Mesendoderm (in vitro differentiated cells): ENCODE data around the gene WDFY2.
A peak's percentile ranks its signal among the peaks of the same experiment; 100 is the strongest.
"Not testable (repeated sequence)": the region's sequence is repeated elsewhere in the genome, so short reads cannot be mapped to it uniquely, and the experiment has no call there.

Source experiments
- DNase-seq: peaks from one replicate; pipeline ENCODE4 v3.0.0; 2013
- H2AK5ac ChIP-seq: 2 replicates; pipeline ENCODE4 v1.6.1; 2013; ENCODE audit warnings: low read length, inconsistent platforms
- H2BK120ac ChIP-seq: 2 replicates; pipeline ENCODE4 v1.6.1; 2013; ENCODE audit warnings: low read depth, mild to moderate bottlenecking, low read length, moderate library complexity, mixed read lengths
- H2BK15ac ChIP-seq: replicated peaks from 2 replicates; pipeline ENCODE4 v1.6.1; 2013; ENCODE audit warnings: low read depth, mild to moderate bottlenecking, moderate library complexity
- H2BK5ac ChIP-seq: 2 replicates; pipeline ENCODE4 v1.6.1; 2013; ENCODE audit warnings: low read length, inconsistent platforms
- H3K18ac ChIP-seq: 2 replicates; pipeline ENCODE4 v1.6.1; 2013; ENCODE audit warnings: mild to moderate bottlenecking, low read length, mixed read lengths
- H3K23ac ChIP-seq: one replicate; pipeline ENCODE4 v1.6.1; 2013; ENCODE audit warnings: low read length
- H3K27ac ChIP-seq: 2 replicates; pipeline ENCODE4 v1.5.1; 2013; ENCODE audit warnings: low read depth, mild to moderate bottlenecking, inconsistent platforms, low read length, moderate library complexity
- H3K27me3 ChIP-seq: 2 replicates; pipeline ENCODE4 v1.6.1; 2013; ENCODE audit warnings: low read length, control low read depth, mild to moderate bottlenecking, inconsistent platforms; ENCODE audit not compliant: insufficient read depth, poor library complexity
- H3K36me3 ChIP-seq: 2 replicates; pipeline ENCODE4 v1.6.1; 2013; ENCODE audit warnings: low read length, inconsistent platforms; ENCODE audit not compliant: control insufficient read depth, insufficient read depth
- H3K4ac ChIP-seq: one replicate; pipeline ENCODE4 v1.6.1; 2013; ENCODE audit warnings: low read depth, mild to moderate bottlenecking, low read length, moderate library complexity
- H3K4me1 ChIP-seq: 2 replicates; pipeline ENCODE4 v1.6.1; 2013; ENCODE audit warnings: low read depth, low read length, inconsistent platforms; ENCODE audit not compliant: control insufficient read depth
- H3K4me2 ChIP-seq: 2 replicates; pipeline ENCODE4 v1.6.1; 2013; ENCODE audit warnings: low read length
- H3K4me3 ChIP-seq: 2 replicates; pipeline ENCODE4 v1.5.1; 2013; ENCODE audit warnings: mild to moderate bottlenecking, low read length
- H3K56ac ChIP-seq: one replicate; pipeline ENCODE4 v1.6.1; 2013; ENCODE audit warnings: low read length
- H3K79me1 ChIP-seq: 2 replicates; pipeline ENCODE4 v1.6.1; 2013; ENCODE audit warnings: low read length, inconsistent platforms
- H3K79me2 ChIP-seq: 2 replicates; pipeline ENCODE4 v1.6.1; 2013; ENCODE audit warnings: mild to moderate bottlenecking, low read length; ENCODE audit not compliant: control insufficient read depth, insufficient read depth
- H3K9ac ChIP-seq: 2 replicates; pipeline ENCODE4 v1.6.1; 2013; ENCODE audit warnings: low read length, inconsistent platforms
- H4K5ac ChIP-seq: one replicate; pipeline ENCODE4 v1.6.1; 2013; ENCODE audit warnings: low read length
- H4K8ac ChIP-seq: one replicate; pipeline ENCODE4 v1.6.1; 2013; ENCODE audit warnings: low read depth, mild to moderate bottlenecking, control low read depth, low read length, moderate library complexity
- WGBS: extraction: QIAGEN DNeasy Blood & Tissue Kit; methylation state at CpG from one replicate; pipeline ENCODE4 v1.1.7; 2013; ENCODE audit warnings: low lambda C conversion rate, missing lambda C conversion rate; ENCODE audit not compliant: insufficient coverage; ENCODE audit errors: extremely low coverage; 5-methylcytosine and 5-hydroxymethylcytosine counted together

The WDFY2 gene

DNA sequence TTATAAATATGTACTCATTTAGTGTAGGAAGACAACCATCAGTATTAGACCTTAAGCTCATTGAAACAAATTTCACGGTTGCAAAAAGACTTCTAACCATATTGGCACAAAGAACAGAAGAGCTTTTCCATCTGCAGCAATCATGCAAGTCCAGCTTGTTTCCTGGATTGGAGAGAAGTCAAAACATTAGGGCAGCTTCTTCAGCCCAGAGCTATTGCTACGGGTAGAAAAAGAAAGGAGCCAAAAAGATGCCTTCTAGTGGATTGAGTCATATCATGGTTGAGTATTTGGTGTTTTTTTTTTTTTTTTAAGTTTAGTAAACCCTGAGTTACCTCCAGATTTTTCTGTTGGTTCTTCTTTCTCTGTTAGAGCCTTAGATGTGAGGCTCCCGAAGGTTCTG is 99.8 kb downstream of the WDFY2 start:
- H4K8ac ChIP-seq = no peak overlapping the region
- no peak for DNase-seq
- no peaks in the 10 kb centered on the region for H3K79me1 ChIP-seq
- no peak overlapping the region for H3K56ac ChIP-seq
- no peak overlapping the region for H2BK120ac ChIP-seq
- H3K27me3 ChIP-seq = no peaks in the 10 kb centered on the region
- H4K5ac ChIP-seq = no peak overlapping the region
- no peak overlapping the region for H3K4me3 ChIP-seq
- H3K4me1 ChIP-seq = peaks cover 3% of the 10 kb centered on the region
- H3K9ac ChIP-seq = no peak overlapping the region
- no peak overlapping the region for H3K23ac ChIP-seq
- H3K4me2 ChIP-seq = no peak overlapping the region
- H2BK5ac ChIP-seq = no peak overlapping the region
- no peaks in the 10 kb centered on the region for H3K36me3 ChIP-seq
- H3K4ac ChIP-seq = no peak overlapping the region
- WGBS = no CpG with 5 or more reads among the region's 3 CpGs
- H2BK15ac ChIP-seq = no peak overlapping the region
- H3K18ac ChIP-seq = no peak overlapping the region
- H2AK5ac ChIP-seq = no peak overlapping the region
- no peaks in the 10 kb centered on the region for H3K79me2 ChIP-seq
- H3K27ac ChIP-seq = no peak overlapping the region

DNA sequence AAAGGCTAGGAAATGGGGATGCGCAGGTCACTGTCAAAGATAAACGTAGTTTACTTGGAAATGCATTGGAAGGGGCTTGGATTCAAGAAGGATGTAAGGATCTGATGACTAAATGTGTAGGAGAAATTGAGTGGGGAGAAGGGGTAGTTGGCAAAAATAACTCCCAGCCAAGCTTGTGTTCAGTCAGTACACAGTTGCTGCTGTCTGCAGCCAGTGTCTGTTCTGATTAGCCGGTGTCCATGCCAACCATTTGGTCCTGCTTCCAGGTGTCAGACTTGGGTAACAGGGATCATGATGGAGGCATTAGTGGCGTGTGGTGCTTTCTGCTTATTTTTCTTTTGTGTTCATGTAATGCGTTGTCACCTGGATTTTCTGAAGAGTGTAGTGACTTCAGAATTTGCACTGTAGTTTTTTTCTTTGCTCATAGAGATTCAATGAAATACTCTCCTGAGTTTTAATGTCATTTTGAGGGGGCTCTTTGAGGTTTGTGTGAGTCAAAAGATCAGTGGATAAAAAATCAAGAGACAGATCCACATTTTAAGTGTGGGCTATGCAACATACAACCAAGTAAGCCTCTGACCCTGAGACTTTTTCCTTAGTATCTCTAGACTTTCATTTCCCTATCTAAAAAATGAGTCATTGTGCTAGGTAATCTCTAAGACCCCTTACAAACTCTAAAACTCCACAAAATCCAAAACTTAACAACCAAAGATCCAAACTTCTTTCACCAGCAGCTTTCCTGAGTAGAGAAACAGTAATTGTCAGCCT is 103.9 kb downstream of the WDFY2 start:
- no peak overlapping the region for H3K56ac ChIP-seq
- no peak overlapping the region for H3K18ac ChIP-seq
- H3K36me3 ChIP-seq = no peaks in the 10 kb centered on the region
- H3K79me2 ChIP-seq = no peaks in the 10 kb centered on the region
- H3K4me3 ChIP-seq = no peak overlapping the region
- peaks cover 8% of the 10 kb centered on the region for H3K4me1 ChIP-seq
- H3K4me2 ChIP-seq = no peak overlapping the region
- no peak overlapping the region for H2BK120ac ChIP-seq
- H3K4ac ChIP-seq = no peak overlapping the region
- H4K5ac ChIP-seq = no peak overlapping the region
- H3K9ac ChIP-seq = no peak overlapping the region
- no peak overlapping the region for H2BK15ac ChIP-seq
- WGBS = no CpG with 5 or more reads among the region's 5 CpGs
- no peak overlapping the region for H2BK5ac ChIP-seq
- no peaks in the 10 kb centered on the region for H3K79me1 ChIP-seq
- no peak overlapping the region for H4K8ac ChIP-seq
- no peak overlapping the region for H2AK5ac ChIP-seq
- H3K23ac ChIP-seq = no peak overlapping the region
- no peaks in the 10 kb centered on the region for H3K27me3 ChIP-seq
- DNase-seq = peak; percentile 59
- H3K27ac ChIP-seq = no peak overlapping the region

DNA sequence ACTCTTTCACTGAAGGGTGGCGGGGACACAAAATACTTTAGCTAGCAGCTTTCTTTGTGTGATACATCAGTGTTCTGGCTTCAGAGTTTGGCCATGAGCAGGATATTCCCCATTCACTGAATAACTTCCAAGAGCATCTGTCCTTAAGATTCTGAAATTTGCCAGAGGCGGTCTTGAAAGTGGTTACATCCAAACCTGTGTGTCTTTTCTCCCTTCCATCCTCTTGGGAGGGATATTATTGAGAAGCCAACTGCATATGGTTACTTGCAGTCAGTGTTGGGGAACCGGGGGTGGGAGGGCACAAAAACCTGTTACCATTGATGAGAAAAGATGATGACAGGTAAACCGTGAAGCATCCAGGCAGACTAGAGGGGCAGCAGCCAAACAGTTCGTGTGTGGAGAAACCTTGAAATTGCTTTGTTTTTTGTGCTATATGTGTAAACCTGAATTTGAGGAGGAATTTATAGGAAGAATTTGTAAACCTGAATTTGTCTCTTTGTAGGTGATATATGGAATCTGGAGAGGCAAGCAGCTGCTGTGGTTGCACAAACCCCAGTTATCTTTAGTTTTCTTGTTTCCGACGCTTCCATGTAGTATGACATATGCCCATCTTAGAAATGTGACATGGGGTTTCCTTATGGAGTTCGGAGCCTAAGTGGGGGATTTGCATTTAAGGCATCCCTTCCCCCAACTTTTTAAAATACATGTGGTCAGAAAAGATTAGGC is 104.8 kb downstream of the WDFY2 start:
- H4K8ac ChIP-seq = no peak overlapping the region
- H2BK5ac ChIP-seq = no peak overlapping the region
- no peaks in the 10 kb centered on the region for H3K79me2 ChIP-seq
- no peaks in the 10 kb centered on the region for H3K27me3 ChIP-seq
- H2AK5ac ChIP-seq = no peak overlapping the region
- H3K4ac ChIP-seq = no peak overlapping the region
- H3K18ac ChIP-seq = no peak overlapping the region
- H3K27ac ChIP-seq = no peak overlapping the region
- no peak overlapping the region for H3K4me3 ChIP-seq
- no CpG with 5 or more reads among the region's 8 CpGs for WGBS
- H3K23ac ChIP-seq = no peak overlapping the region
- no peaks in the 10 kb centered on the region for H3K79me1 ChIP-seq
- H2BK15ac ChIP-seq = no peak overlapping the region
- peaks cover 5% of the 10 kb centered on the region for H3K4me1 ChIP-seq
- H3K4me2 ChIP-seq = no peak overlapping the region
- no peak overlapping the region for H2BK120ac ChIP-seq
- DNase-seq = peak; percentile 22
- no peak overlapping the region for H3K9ac ChIP-seq
- no peak overlapping the region for H3K56ac ChIP-seq
- no peaks in the 10 kb centered on the region for H3K36me3 ChIP-seq
- no peak overlapping the region for H4K5ac ChIP-seq

DNA sequence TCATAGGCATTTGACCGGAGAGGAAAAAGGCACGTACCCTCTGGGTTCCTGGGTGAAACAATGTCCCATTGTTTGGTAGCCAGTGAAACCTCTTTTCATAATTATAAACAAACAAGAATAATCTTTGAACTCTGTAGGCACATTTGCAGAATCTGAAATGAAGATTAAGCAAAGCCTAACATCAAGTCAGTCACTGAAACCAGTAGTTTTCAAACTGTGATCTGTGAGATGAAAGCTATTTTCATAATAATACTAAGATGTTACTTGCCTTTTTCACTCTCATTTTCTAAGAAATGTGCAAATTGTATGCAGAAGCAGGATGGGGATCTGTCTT is 105.4 kb downstream of the WDFY2 start:
- WGBS = no CpG with 5 or more reads among the region's 2 CpGs
- Histone ChIP-seq H3K4me2 (no peak overlapping the region), H2AK5ac (no peak overlapping the region), H4K8ac (no peak overlapping the region), H3K79me2 (no peaks in the 10 kb centered on the region), H3K18ac (no peak overlapping the region), H3K56ac (no peak overlapping the region), H2BK15ac (no peak overlapping the region), H3K27ac (no peak overlapping the region), H3K23ac (no peak overlapping the region), H3K4ac (no peak overlapping the region), H3K27me3 (no peaks in the 10 kb centered on the region), H2BK120ac (no peak overlapping the region), H2BK5ac (no peak overlapping the region), H3K4me3 (no peak overlapping the region), H3K79me1 (no peaks in the 10 kb centered on the region), H4K5ac (no peak overlapping the region), H3K9ac (no peak overlapping the region), H3K4me1 (peaks cover 5% of the 10 kb centered on the region), H3K36me3 (no peaks in the 10 kb centered on the region)
- peak; percentile 49 for DNase-seq

DNA sequence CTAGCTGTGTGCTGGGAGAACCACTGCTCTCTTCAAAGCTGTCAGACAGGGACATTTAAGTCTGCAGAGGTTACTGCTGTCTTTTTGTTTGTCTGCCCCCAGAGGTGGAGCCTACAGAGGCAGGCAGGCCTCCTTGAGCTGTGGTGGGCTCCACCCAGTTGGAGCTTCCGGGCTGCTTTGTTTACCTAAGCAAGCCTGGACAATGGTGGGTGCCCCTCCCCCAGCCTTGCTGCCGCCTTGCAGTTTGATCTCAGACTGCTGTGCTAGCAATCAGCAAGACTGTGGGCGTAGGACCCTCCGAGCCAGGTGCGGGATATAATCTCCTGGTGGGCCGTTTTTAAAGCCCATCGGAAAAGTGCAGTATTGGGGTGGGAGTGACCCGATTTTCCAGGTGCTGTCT is 111.4 kb downstream of the WDFY2 start:
- not testable (repeated sequence) for H3K18ac ChIP-seq, H3K4me3 ChIP-seq, H2BK15ac ChIP-seq, H3K4me2 ChIP-seq, H3K23ac ChIP-seq, H4K8ac ChIP-seq, H3K36me3 ChIP-seq, H3K79me1 ChIP-seq, H2BK5ac ChIP-seq, H3K27ac ChIP-seq, H3K9ac ChIP-seq, H3K4ac ChIP-seq, H3K79me2 ChIP-seq, H3K27me3 ChIP-seq, H3K4me1 ChIP-seq, H2AK5ac ChIP-seq, H3K56ac ChIP-seq, H2BK120ac ChIP-seq, DNase-seq, H4K5ac ChIP-seq
- no CpG with 5 or more reads among the region's 8 CpGs for WGBS
